NCI-H1417 treated with DMSO at 0.1 percent for 48 hours (cell line): ENCODE results near the gene ELMO1.

ENCODE experiments used
- DNase-seq: peaks from one replicate; lab custom pipeline; 2025; lab: John Stamatoyannopoulos, UW

ELMO1 gene

GRCh38 chr7:37267251-37267650 is 181.4 kb downstream of the ELMO1 start:
- no peak for DNase-seq

- no peak for DNase-seq
Observed at GRCh38 chr7:37265876-37266275, 182.8 kb downstream of the ELMO1 start.

GRCh38 chr7:37265006-37265405 is 183.7 kb downstream of the ELMO1 start:
- DNase-seq = no peak

- no peak for DNase-seq
Observed at GRCh38 chr7:37262181-37262580, 186.5 kb downstream of the ELMO1 start.

- no peak for DNase-seq
Observed at GRCh38 chr7:37259319-37259821, 189.3 kb downstream of the ELMO1 start.

- no peak for DNase-seq
Observed at GRCh38 chr7:37256631-37257030, 192.0 kb downstream of the ELMO1 start.

- DNase-seq = no peak
Observed at GRCh38 chr7:37255327-37255944, 193.2 kb downstream of the ELMO1 start.

GRCh38 chr7:37251222-37251621 is 197.4 kb downstream of the ELMO1 start:
- DNase-seq = no peak

GRCh38 chr7:37249240-37249639 is 199.4 kb downstream of the ELMO1 start:
- DNase-seq = no peak

- no peak for DNase-seq
Observed at GRCh38 chr7:37248396-37248861, 200.2 kb downstream of the ELMO1 start.

GRCh38 chr7:37247861-37248260 is 200.8 kb downstream of the ELMO1 start:
- no peak for DNase-seq

GRCh38 chr7:37245590-37245989 is 203.1 kb downstream of the ELMO1 start:
- DNase-seq = no peak

- no peak for DNase-seq
Observed at GRCh38 chr7:37236906-37237305, 211.8 kb downstream of the ELMO1 start.

GRCh38 chr7:37235813-37236212 is 212.9 kb downstream of the ELMO1 start:
- DNase-seq = no peak

- no peak for DNase-seq
Observed at GRCh38 chr7:37234928-37235327, 213.7 kb downstream of the ELMO1 start.

- DNase-seq = no peak
Observed at GRCh38 chr7:37234334-37234733, 214.3 kb downstream of the ELMO1 start.

GRCh38 chr7:37231613-37232012 is 217.1 kb downstream of the ELMO1 start:
- no peak for DNase-seq

GRCh38 chr7:37230221-37230620 is 218.4 kb downstream of the ELMO1 start:
- no peak for DNase-seq

- DNase-seq = no peak
Observed at GRCh38 chr7:37229381-37229780, 219.3 kb downstream of the ELMO1 start.

GRCh38 chr7:37225285-37225969 is 223.2 kb downstream of the ELMO1 start:
- DNase-seq = no peak

GRCh38 chr7:37224746-37225145 is 223.9 kb downstream of the ELMO1 start:
- DNase-seq = no peak

- no peak for DNase-seq
Observed at GRCh38 chr7:37220664-37221063, 228.0 kb downstream of the ELMO1 start.

GRCh38 chr7:37218956-37219355 is 229.7 kb downstream of the ELMO1 start:
- DNase-seq = no peak

GRCh38 chr7:37216923-37217322 is 231.7 kb downstream of the ELMO1 start:
- DNase-seq = no peak
